HepG2 (cell line): ENCODE data around the gene GRM7. TPM values are rescaled to one million over a fixed set of nuclear protein-coding genes. Genes with fewer than 3 reads are reported as not detected.

ENCODE experiments used
- ATAC-seq: fragments of 200-7000 bp; cut with Tn5 transposase; 3 replicates; pipeline ENCODE4 v1.9.1; 2020; ENCODE audit warnings: mild to moderate bottlenecking, moderate library complexity
- BruUV-seq: library from RNA; stranded (reverse); fragments of 400-500 nt; replicated peaks from 2 replicates; lab custom pipeline; 2021; lab: Mats Ljungman, UMichigan
- CTCF ChIA-PET: fragments of 300-600 bp; formaldehyde crosslinking; extraction: SDS; loops from one replicate; lab custom pipeline; 2021; ENCODE audit warnings: low total read pairs, inconsistent platforms, low intra/inter-chr PET ratio; lab: Yijun Ruan, JAX
- POLR2A ChIA-PET: fragments of 350-600 bp; sonication (Branson Sonifier 250); formaldehyde crosslinking; loops from one replicate; lab custom pipeline; 2020; ENCODE audit warnings: antibody characterized with exemption, inconsistent platforms; lab: Yijun Ruan, JAX
- DNase-seq: peaks from one replicate; pipeline ENCODE4 v3.0.0-alpha.2; 2015; ENCODE audit warnings: low spot score
- FAIRE-seq: peaks from 3 replicates; lab custom pipeline; 2011; peaks lifted over from hg19 to GRCh38; lab: Jason Lieb, UNC
- H2AFZ ChIP-seq: one replicate; pipeline ENCODE4 v1.6.1; 2011; ENCODE audit warnings: low read length, inconsistent platforms
- H3K27ac ChIP-seq: fragments of 300-600 bp; 3 replicates; pipeline ENCODE4 v1.8.0; 2011; ENCODE audit warnings: mixed run types, mild to moderate bottlenecking, mixed read lengths, low read length, inconsistent platforms; ENCODE audit not compliant: insufficient read depth; ENCODE audit errors: extremely low read length
- H3K27me3 ChIP-seq, 2 experiments: fragments of 200-600 bp in 1 of 2; 2 replicates in 1 of 2; 3 replicates in 1 of 2; pipeline versions ENCODE4 v1.6.0 to v1.8.0; 2011; ENCODE audit warnings: low read length in 2 of 2, mild to moderate bottlenecking in 2 of 2, moderate library complexity in 2 of 2, inconsistent platforms in 1 of 2; ENCODE audit not compliant: insufficient read depth in 2 of 2, control insufficient read depth in 1 of 2
- H3K36me3 ChIP-seq, 2 experiments: fragments of 200-600 bp in 1 of 2; replicated peaks in 1 of 2; 2 replicates in 1 of 2; 3 replicates in 1 of 2; pipeline versions ENCODE4 v1.5.1 to v1.8.0; 2011; ENCODE audit warnings: low read length in 2 of 2, inconsistent platforms in 1 of 2; ENCODE audit not compliant: insufficient read depth in 2 of 2, control insufficient read depth in 1 of 2
- H3K4me1 ChIP-seq: 2 replicates; pipeline ENCODE4 v1.5.1; 2012; ENCODE audit warnings: low read length, inconsistent platforms; ENCODE audit not compliant: insufficient read depth
- H3K4me2 ChIP-seq: 2 replicates; pipeline ENCODE4 v1.6.0; 2011; ENCODE audit warnings: low read depth, low read length, inconsistent platforms
- H3K4me3 ChIP-seq, 3 experiments: fragments of 200-600 bp in 1 of 3; sonication (generic), shearing (Covaris generic) in 1 of 3; replicated peaks in 1 of 3; 2 replicates each; pipeline ENCODE4 v1.5.1; 2011 to 2016; ENCODE audit warnings: low read length in 3 of 3, inconsistent platforms in 2 of 3, low read depth in 2 of 3, mild to moderate bottlenecking in 2 of 3, control low read depth in 1 of 3, mixed read lengths in 1 of 3; ENCODE audit not compliant: insufficient read depth in 1 of 3
- H3K79me2 ChIP-seq: one replicate; pipeline ENCODE4 v1.6.1; 2011; ENCODE audit warnings: low read length, inconsistent platforms; ENCODE audit not compliant: insufficient read depth
- H3K9ac ChIP-seq: 2 replicates; pipeline ENCODE4 v1.6.0; 2011; ENCODE audit warnings: mild to moderate bottlenecking, low read depth, low read length, inconsistent platforms; ENCODE audit not compliant: insufficient read depth
- H3K9me3 ChIP-seq: 2 replicates; pipeline ENCODE4 v1.5.1; 2012; ENCODE audit warnings: mild to moderate bottlenecking, low read length
- H4K20me1 ChIP-seq: 2 replicates; pipeline ENCODE4 v1.6.0; 2011; ENCODE audit warnings: inconsistent platforms, mild to moderate bottlenecking, low read length, moderate library complexity; ENCODE audit not compliant: insufficient read depth
- FLYWCH1 ChIP-seq: sonication (generic); formaldehyde crosslinking; IDR thresholded peaks from 2 replicates; pipeline ENCODE4 v1.8.1; 2023; ENCODE audit warnings: mild to moderate bottlenecking, missing genetic modification reagents
- MAFK ChIP-seq, 2 experiments: IDR thresholded peaks in 1 of 2; conservative IDR thresholded peaks in 1 of 2; 2 replicates each; pipeline ENCODE4 v1.6.1; 2011; ENCODE audit warnings: improper control_type of control experiment in 2 of 2, low read length in 2 of 2
- NAIF1 ChIP-seq: sonication (generic); formaldehyde crosslinking; IDR thresholded peaks from 2 replicates; pipeline ENCODE4 v1.5.0; 2020; ENCODE audit warnings: mild to moderate bottlenecking, missing genetic modification reagents, borderline replicate concordance
- NONO ChIP-seq, 2 experiments: fragments of 450-650 bp in 1 of 2; sonication (generic) in 1 of 2; formaldehyde crosslinking in 1 of 2; IDR thresholded peaks in 1 of 2; conservative IDR thresholded peaks in 1 of 2; 2 replicates each; pipeline versions ENCODE4 v1.6.1 to v1.8.0; 2017 to 2022; ENCODE audit warnings: mild to moderate bottlenecking in 1 of 2, missing genetic modification reagents in 1 of 2, moderate library complexity in 1 of 2
- NR2F6 ChIP-seq, 2 experiments: IDR thresholded peaks; 2 replicates each; pipeline ENCODE4 v1.6.1; 2016; ENCODE audit warnings: antibody characterized with exemption in 1 of 2, mild to moderate bottlenecking in 1 of 2
- ZNF10 ChIP-seq: sonication (generic); formaldehyde crosslinking; IDR thresholded peaks from 2 replicates; pipeline ENCODE4 v1.4.0; 2020; ENCODE audit warnings: mild to moderate bottlenecking, low read depth, missing genetic modification reagents, borderline replicate concordance
- ZNF281 ChIP-seq: sonication (generic); formaldehyde crosslinking; IDR thresholded peaks from 2 replicates; pipeline ENCODE4 v1.4.0; 2020; ENCODE audit warnings: missing genetic modification reagents, borderline replicate concordance
- ZNF510 ChIP-seq: sonication (generic); formaldehyde crosslinking; IDR thresholded peaks from 2 replicates; pipeline ENCODE4 v1.4.0; 2020; ENCODE audit warnings: low read depth, mild to moderate bottlenecking, missing genetic modification reagents
- ZNF878 ChIP-seq: sonication (generic); formaldehyde crosslinking; IDR thresholded peaks from 2 replicates; pipeline ENCODE4 v1.8.1; 2023; ENCODE audit warnings: mild to moderate bottlenecking, missing genetic modification reagents, moderate library complexity
- WGBS: methylation state at CpG from one replicate; pipeline ENCODE4 v1.1.6; 2017; ENCODE audit warnings: low lambda C conversion rate; 5-methylcytosine and 5-hydroxymethylcytosine counted together
- in situ Hi-C: cut with HindIII; loops from 2 replicates; pipeline ENCODE4 v1.10.0; 2017; ENCODE audit warnings: low pct_unique_long_range_greater_than_20kb; ENCODE audit not compliant: extremely low pct_ligation_motif_present
- intact Hi-C: fragments of 100-400 bp; cut with micrococcal nuclease; formaldehyde crosslinking; loops from one replicate; pipeline ENCODE4 v1.10.0; 2022; ENCODE audit not compliant: unreplicated experiment
- polyA plus RNA-seq, 8 experiments: library from polyadenylated mRNA; depleted of rRNA in 3 of 8; stranded (reverse) in 7 of 8; unstranded in 1 of 8; fragments of >200 nt; fragmentation: Illumina TruSeq in 4 of 8; extraction: Trizol in 4 of 8; gene quantifications; 2 replicates each; pipeline versions ENCODE4 v1.2.1 to v1.2.3, GENCODE V29; 2011 to 2016; ENCODE audit warnings: low read depth in 4 of 8, missing spikeins in 1 of 8, mixed read lengths in 1 of 8; ENCODE audit not compliant: insufficient read depth in 1 of 8
- total RNA-seq, 5 experiments: library from RNA; depleted of rRNA; stranded (reverse); fragments of >200 nt; fragmentation: Illumina TruSeq; extraction: Trizol; gene quantifications; 2 replicates each; pipeline ENCODE4 v1.2.3, GENCODE V29; 2016; ENCODE audit warnings: low read depth in 1 of 5
- TF ChIP-seq, protein P1 (sequence below): sonication (generic); formaldehyde crosslinking; IDR thresholded peaks from 2 replicates; pipeline ENCODE4 v1.5.0; 2020; ENCODE audit warnings: mild to moderate bottlenecking, missing genetic modification reagents
- TF ChIP-seq, protein P2 (sequence below): sonication (generic); formaldehyde crosslinking; IDR thresholded peaks from 2 replicates; pipeline ENCODE4 v1.4.0; 2020; ENCODE audit warnings: mild to moderate bottlenecking, missing genetic modification reagents

Gene GRM7
- total and polyA plus RNA-seq, 2 of the 13 experiments (the other 11 are each of a cell fraction or from before 2014, with no cell fraction given) = not detected

DNA sequence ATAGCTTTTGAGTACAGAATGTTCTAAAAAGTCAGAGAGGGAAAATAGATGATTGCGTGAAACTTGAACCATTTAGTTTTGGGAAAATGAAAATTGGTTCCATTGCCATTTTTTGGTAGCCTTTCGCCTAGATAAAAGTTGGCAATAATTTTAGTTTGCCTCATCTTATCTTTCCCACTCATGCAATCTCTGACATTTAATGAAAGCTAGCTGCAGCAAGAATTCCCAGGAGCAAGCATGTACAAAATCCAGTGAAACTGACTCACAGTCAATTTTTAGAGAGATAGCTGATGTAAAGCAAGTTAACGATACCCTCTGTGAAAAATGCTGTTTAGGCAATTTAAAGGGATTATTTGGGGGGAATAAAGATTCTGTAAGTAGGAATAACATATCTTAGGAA is 797.4 kb downstream of the GRM7 start:
- Histone ChIP-seq H3K27me3 (no peaks in the 10 kb centered on the region; a peak in 1 of 5 replicates), H3K27ac (no peak overlapping the region), H3K9ac (no peak overlapping the region), H3K4me1 (no peaks in the 10 kb centered on the region), H3K4me3 (no peak overlapping the region), H2AFZ (no peak overlapping the region), H3K4me2 (no peak overlapping the region), H3K9me3 (peaks cover 67% of the 10 kb centered on the region), H4K20me1 (no peaks in the 10 kb centered on the region), H3K79me2 (no peaks in the 10 kb centered on the region), H3K36me3 (no peaks in the 10 kb centered on the region)
- FAIRE-seq (no peak), DNase-seq (no peak), ATAC-seq (no peak)
- ChIA-PET POLR2A (no interaction called here), CTCF (no interaction called here)
- 0% methylated on average over 3 of the region's 3 CpGs for WGBS
- intact Hi-C loops (no loop called here), in situ Hi-C loops (no loop called here)
- BruUV-seq = no TSS peak
- TF ChIP-seq, protein P1, sequence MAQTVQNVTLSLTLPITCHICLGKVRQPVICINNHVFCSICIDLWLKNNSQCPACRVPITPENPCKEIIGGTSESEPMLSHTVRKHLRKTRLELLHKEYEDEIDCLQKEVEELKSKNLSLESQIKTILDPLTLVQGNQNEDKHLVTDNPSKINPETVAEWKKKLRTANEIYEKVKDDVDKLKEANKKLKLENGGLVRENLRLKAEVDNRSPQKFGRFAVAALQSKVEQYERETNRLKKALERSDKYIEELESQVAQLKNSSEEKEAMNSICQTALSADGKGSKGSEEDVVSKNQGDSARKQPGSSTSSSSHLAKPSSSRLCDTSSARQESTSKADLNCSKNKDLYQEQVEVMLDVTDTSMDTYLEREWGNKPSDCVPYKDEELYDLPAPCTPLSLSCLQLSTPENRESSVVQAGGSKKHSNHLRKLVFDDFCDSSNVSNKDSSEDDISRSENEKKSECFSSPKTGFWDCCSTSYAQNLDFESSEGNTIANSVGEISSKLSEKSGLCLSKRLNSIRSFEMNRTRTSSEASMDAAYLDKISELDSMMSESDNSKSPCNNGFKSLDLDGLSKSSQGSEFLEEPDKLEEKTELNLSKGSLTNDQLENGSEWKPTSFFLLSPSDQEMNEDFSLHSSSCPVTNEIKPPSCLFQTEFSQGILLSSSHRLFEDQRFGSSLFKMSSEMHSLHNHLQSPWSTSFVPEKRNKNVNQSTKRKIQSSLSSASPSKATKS (CRISPR knock-in tag) = no peak
- TF ChIP-seq MAFK (conservative IDR thresholded peaks at IDR 0.05 in 1 of 2, IDR thresholded peaks at IDR 0.05 in 1 of 2; ENCODE audit: low read length in 2 of 2) = peak in 1 of 2 experiments; percentile 6; a peak in 1 of 4 replicates
- TF ChIP-seq NR2F6 (IDR thresholded peaks at IDR 0.05) = no peak
- TF ChIP-seq NR2F6 (CRISPR knock-in tag; IDR thresholded peaks at IDR 0.05) = no peak

DNA sequence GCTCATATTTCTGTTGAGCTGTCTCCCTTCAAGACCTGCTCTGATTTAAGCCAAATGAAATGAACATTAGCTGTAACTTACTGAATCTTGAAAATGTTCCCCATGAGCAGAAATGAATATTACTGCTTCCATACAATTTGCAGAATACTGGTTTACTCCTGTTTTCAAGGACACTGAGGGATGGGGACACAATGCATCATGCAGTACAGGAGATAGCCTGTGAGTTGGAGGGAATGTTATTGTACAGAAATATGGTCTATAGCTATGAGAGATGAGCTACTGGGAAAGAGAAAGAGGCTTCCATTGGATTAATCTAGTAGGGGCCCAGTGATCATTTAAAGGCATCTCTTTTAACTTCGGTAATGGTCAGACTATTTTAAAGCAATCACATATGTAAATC is 798.2 kb downstream of the GRM7 start:
- Histone ChIP-seq H3K4me3 (no peak overlapping the region), H3K4me2 (no peak overlapping the region), H2AFZ (no peak overlapping the region), H3K27me3 (no peaks in the 10 kb centered on the region; a peak in 1 of 5 replicates), H4K20me1 (no peaks in the 10 kb centered on the region), H3K9me3 (peaks cover 62% of the 10 kb centered on the region), H3K79me2 (no peaks in the 10 kb centered on the region), H3K9ac (no peak overlapping the region), H3K27ac (no peak overlapping the region), H3K36me3 (no peaks in the 10 kb centered on the region), H3K4me1 (no peaks in the 10 kb centered on the region)
- ATAC-seq (no peak), DNase-seq (no peak), FAIRE-seq (no peak)
- intact Hi-C loops = no loop called here
- no TSS peak for BruUV-seq
- ChIA-PET POLR2A (no interaction called here), CTCF (no interaction called here)
- WGBS = 0% methylated on average over 1 of the region's 1 CpG
- in situ Hi-C loops = no loop called here
- TF ChIP-seq ZNF510 (CRISPR knock-in tag) = no peak
- TF ChIP-seq, protein P2, sequence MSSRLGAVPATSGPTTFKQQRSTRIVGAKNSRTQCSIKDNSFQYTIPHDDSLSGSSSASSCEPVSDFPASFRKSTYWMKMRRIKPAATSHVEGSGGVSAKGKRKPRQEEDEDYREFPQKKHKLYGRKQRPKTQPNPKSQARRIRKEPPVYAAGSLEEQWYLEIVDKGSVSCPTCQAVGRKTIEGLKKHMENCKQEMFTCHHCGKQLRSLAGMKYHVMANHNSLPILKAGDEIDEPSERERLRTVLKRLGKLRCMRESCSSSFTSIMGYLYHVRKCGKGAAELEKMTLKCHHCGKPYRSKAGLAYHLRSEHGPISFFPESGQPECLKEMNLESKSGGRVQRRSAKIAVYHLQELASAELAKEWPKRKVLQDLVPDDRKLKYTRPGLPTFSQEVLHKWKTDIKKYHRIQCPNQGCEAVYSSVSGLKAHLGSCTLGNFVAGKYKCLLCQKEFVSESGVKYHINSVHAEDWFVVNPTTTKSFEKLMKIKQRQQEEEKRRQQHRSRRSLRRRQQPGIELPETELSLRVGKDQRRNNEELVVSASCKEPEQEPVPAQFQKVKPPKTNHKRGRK (CRISPR knock-in tag) = no peak
- TF ChIP-seq ZNF281 (CRISPR knock-in tag) = no peak
- no peak for TF ChIP-seq ZNF878 (CRISPR knock-in tag)
- TF ChIP-seq NONO (IDR thresholded peaks at IDR 0.05) = no peak
- no peak for TF ChIP-seq NONO (CRISPR knock-in tag; conservative IDR thresholded peaks at IDR 0.05)
- no peak for TF ChIP-seq ZNF10 (CRISPR knock-in tag)
- TF ChIP-seq NAIF1 (CRISPR knock-in tag) = no peak
- TF ChIP-seq FLYWCH1 (CRISPR knock-in tag) = no peak
